IMR-90 (cell line): ENCODE data around the gene MIA2. TPM values are rescaled to one million over a fixed set of nuclear protein-coding genes. Genes with fewer than 3 reads are reported as not detected.

Experiments used
- ATAC-seq: fragments of 200-7000 bp; cut with Tn5 transposase; 2 replicates; pipeline ENCODE4 v1.9.1; 2020; ENCODE audit warnings: low read depth, mild to moderate bottlenecking, moderate library complexity
- BruUV-seq: library from RNA; stranded (reverse); fragments of 400-500 nt; replicated peaks from 2 replicates; lab custom pipeline; 2021; lab: Mats Ljungman, UMichigan
- CTCF ChIA-PET: fragments of 300-600 bp; formaldehyde crosslinking; extraction: SDS; loops from one replicate; lab custom pipeline; 2021; ENCODE audit warnings: antibody characterized with exemption; lab: Yijun Ruan, JAX
- POLR2A ChIA-PET: fragments of 300-600 bp; sonication (Branson Sonifier 250); formaldehyde crosslinking; loops from one replicate; lab custom pipeline; 2022; ENCODE audit warnings: antibody characterized with exemption; ENCODE audit not compliant: unreplicated experiment; lab: Charles Lee
- DNase-seq: peaks from one replicate; pipeline ENCODE4 v3.0.0; 2013
- H2AFZ ChIP-seq: replicated peaks from 2 replicates; pipeline ENCODE3; 2013; ENCODE audit warnings: low read length, mild to moderate bottlenecking; ENCODE audit not compliant: poor library complexity
- H2AK5ac ChIP-seq: 2 replicates; pipeline ENCODE4 v1.6.1; 2013; ENCODE audit warnings: low read depth, low read length, inconsistent platforms
- H2AK9ac ChIP-seq: replicated peaks from 2 replicates; pipeline ENCODE3; 2013; ENCODE audit warnings: mild to moderate bottlenecking, low read depth, low read length, moderate library complexity; ENCODE audit not compliant: poor library complexity
- H2BK120ac ChIP-seq: 2 replicates; pipeline ENCODE4 v1.6.1; 2013; ENCODE audit warnings: low read depth, low read length, inconsistent platforms
- H2BK15ac ChIP-seq: 3 replicates; pipeline ENCODE4 v1.6.1; 2013; ENCODE audit warnings: low read depth, low read length, inconsistent platforms
- H2BK20ac ChIP-seq: 2 replicates; pipeline ENCODE4 v1.6.1; 2013; ENCODE audit warnings: low read depth, mild to moderate bottlenecking, inconsistent platforms, low read length, moderate library complexity
- H2BK5ac ChIP-seq: 2 replicates; pipeline ENCODE4 v1.6.1; 2013; ENCODE audit warnings: mild to moderate bottlenecking, low read depth, low read length, inconsistent platforms; ENCODE audit not compliant: poor library complexity, severe bottlenecking
- H3K14ac ChIP-seq: replicated peaks from 2 replicates; pipeline ENCODE4 v1.6.1; 2013; ENCODE audit warnings: low read depth, low read length, inconsistent platforms
- H3K18ac ChIP-seq: 2 replicates; pipeline ENCODE4 v1.6.1; 2013; ENCODE audit warnings: low read depth, low read length, control low read depth
- H3K23ac ChIP-seq: 2 replicates; pipeline ENCODE4 v1.6.1; 2013; ENCODE audit warnings: low read depth, low read length, inconsistent platforms
- H3K27ac ChIP-seq: 2 replicates; pipeline ENCODE4 v1.5.1; 2013; ENCODE audit warnings: mild to moderate bottlenecking, control low read depth, low read length; ENCODE audit not compliant: insufficient read depth
- H3K27me3 ChIP-seq: 2 replicates; pipeline ENCODE4 v1.6.1; 2013; ENCODE audit warnings: low read length; ENCODE audit not compliant: control insufficient read depth, insufficient read depth
- H3K36me3 ChIP-seq: 2 replicates; pipeline ENCODE4 v1.6.1; 2013; ENCODE audit warnings: low read length, mixed read lengths; ENCODE audit not compliant: control insufficient read depth, insufficient read depth
- H3K4ac ChIP-seq: 2 replicates; pipeline ENCODE4 v1.6.1; 2013; ENCODE audit warnings: low read depth, low read length, inconsistent platforms
- H3K4me1 ChIP-seq: 2 replicates; pipeline ENCODE4 v1.6.1; 2013; ENCODE audit warnings: low read length, mixed read lengths; ENCODE audit not compliant: control insufficient read depth, insufficient read depth
- H3K4me2 ChIP-seq: 2 replicates; pipeline ENCODE4 v1.6.1; 2013; ENCODE audit warnings: low read depth, mild to moderate bottlenecking, control low read depth, low read length, moderate library complexity
- H3K4me3 ChIP-seq: 2 replicates; pipeline ENCODE4 v1.5.1; 2013; ENCODE audit warnings: low read depth, mild to moderate bottlenecking, control low read depth, low read length, moderate library complexity; ENCODE audit not compliant: insufficient read depth
- H3K56ac ChIP-seq: 2 replicates; pipeline ENCODE4 v1.6.1; 2013; ENCODE audit warnings: low read length, inconsistent platforms; ENCODE audit not compliant: insufficient read depth; ENCODE audit errors: extremely low read depth
- H3K79me1 ChIP-seq, 2 experiments: 2 replicates each; pipeline ENCODE4 v1.6.1; 2013; ENCODE audit warnings: low read length in 2 of 2, inconsistent platforms in 1 of 2, low read depth in 1 of 2
- H3K9ac ChIP-seq: 2 replicates; pipeline ENCODE4 v1.6.1; 2013; ENCODE audit warnings: low read depth, low read length, control low read depth
- H3K9me1 ChIP-seq: 2 replicates; pipeline ENCODE4 v1.6.1; 2013; ENCODE audit warnings: low read length, inconsistent platforms; ENCODE audit not compliant: insufficient read depth
- H3K9me3 ChIP-seq: 2 replicates; pipeline ENCODE4 v1.6.1; 2013; ENCODE audit warnings: low read length; ENCODE audit not compliant: control insufficient read depth, insufficient read depth
- H4K20me1 ChIP-seq: 2 replicates; pipeline ENCODE4 v1.6.1; 2013; ENCODE audit warnings: low read length, inconsistent platforms; ENCODE audit not compliant: insufficient read depth
- H4K5ac ChIP-seq: 2 replicates; pipeline ENCODE4 v1.6.1; 2013; ENCODE audit warnings: mild to moderate bottlenecking, low read depth, low read length, control low read depth
- H4K8ac ChIP-seq, 2 experiments: 2 replicates each; pipeline ENCODE4 v1.6.1; 2013; ENCODE audit warnings: low read depth in 2 of 2, low read length in 2 of 2, control low read depth in 1 of 2, inconsistent platforms in 1 of 2
- H4K91ac ChIP-seq: 2 replicates; pipeline ENCODE4 v1.6.1; 2013; ENCODE audit warnings: low read depth, low read length, inconsistent platforms; ENCODE audit not compliant: insufficient read depth
- BHLHE40 ChIP-seq: fragments of 150-350 bp; IDR thresholded peaks from 2 replicates; pipeline ENCODE4 v1.6.1; 2016; ENCODE audit warnings: mild to moderate bottlenecking, low read depth, low read length
- CEBPB ChIP-seq: IDR thresholded peaks from 2 replicates; pipeline ENCODE4 v1.6.1; 2012; ENCODE audit warnings: low read depth, low read length, improper control_type of control experiment
- CHD1 ChIP-seq: IDR thresholded peaks from 2 replicates; pipeline ENCODE4 v1.6.1; 2012; ENCODE audit warnings: low read depth, low read length, improper control_type of control experiment
- CTCF ChIP-seq: conservative IDR thresholded peaks from 2 replicates; pipeline ENCODE4 v1.5.1; 2012; ENCODE audit warnings: mild to moderate bottlenecking, low read depth, low read length, improper control_type of control experiment
- ELK1 ChIP-seq: fragments of 150-350 bp; IDR thresholded peaks from 2 replicates; pipeline ENCODE4 v1.6.1; 2016; ENCODE audit warnings: low read depth, mild to moderate bottlenecking, low read length, moderate library complexity, borderline replicate concordance
- FOS ChIP-seq: fragments of 150-350 bp; IDR thresholded peaks from 2 replicates; pipeline ENCODE4 v1.6.1; 2016; ENCODE audit warnings: low read depth, low read length
- MAFK ChIP-seq: IDR thresholded peaks from 2 replicates; pipeline ENCODE4 v1.6.1; 2012; ENCODE audit warnings: low read depth, low read length, improper control_type of control experiment
- MAZ ChIP-seq: IDR thresholded peaks from 2 replicates; pipeline ENCODE4 v1.6.1; 2012; ENCODE audit warnings: low read depth, mild to moderate bottlenecking, low read length, improper control_type of control experiment, moderate library complexity, borderline replicate concordance
- MXI1 ChIP-seq: IDR thresholded peaks from 2 replicates; pipeline ENCODE4 v1.6.1; 2012; ENCODE audit warnings: low read depth, mild to moderate bottlenecking, low read length, moderate library complexity, borderline replicate concordance
- NFE2L2 ChIP-seq: fragments of 150-350 bp; IDR thresholded peaks from 2 replicates; pipeline ENCODE4 v1.6.1; 2016; ENCODE audit warnings: low read depth, mild to moderate bottlenecking, low read length
- POLR2A ChIP-seq: IDR thresholded peaks from 2 replicates; pipeline ENCODE4 v1.6.1; 2012; ENCODE audit warnings: mild to moderate bottlenecking, low read depth, low read length
- RAD21 ChIP-seq: IDR thresholded peaks from 2 replicates; pipeline ENCODE4 v1.6.1; 2012; ENCODE audit warnings: low read length, improper control_type of control experiment
- RCOR1 ChIP-seq: IDR thresholded peaks from 2 replicates; pipeline ENCODE4 v1.6.1; 2012; ENCODE audit warnings: mild to moderate bottlenecking, low read length, improper control_type of control experiment; ENCODE audit not compliant: insufficient replicate concordance
- RFX5 ChIP-seq: IDR thresholded peaks from 2 replicates; pipeline ENCODE4 v1.8.0; 2012; ENCODE audit warnings: low read depth, mild to moderate bottlenecking, low read length, moderate library complexity
- SMC3 ChIP-seq: fragments of 150-350 bp; IDR thresholded peaks from 2 replicates; pipeline ENCODE4 v1.6.1; 2016; ENCODE audit warnings: low read depth, mild to moderate bottlenecking, antibody characterized with exemption, low read length, moderate library complexity
- USF2 ChIP-seq: fragments of 150-350 bp; IDR thresholded peaks from 2 replicates; pipeline ENCODE4 v1.6.1; 2017; ENCODE audit warnings: mild to moderate bottlenecking, antibody characterized with exemption, low read length, low read depth
- WGBS, 2 experiments: methylation state at CpG; one replicate each; pipeline versions ENCODE4 v1.1.5 to v1.1.7; 2013; ENCODE audit warnings: missing lambda C conversion rate in 2 of 2; ENCODE audit not compliant: insufficient read length in 1 of 2; ENCODE audit errors: extremely low coverage in 2 of 2; 5-methylcytosine and 5-hydroxymethylcytosine counted together
- dilution Hi-C: fragments of 300-500 bp; cut with HindIII; formaldehyde crosslinking; loops from one replicate; pipeline ENCODE4 v1.14.3; 2018; ENCODE audit warnings: low sequenced_read_pairs; ENCODE audit not compliant: unreplicated experiment
- in situ Hi-C: fragments of 300-500 bp; cut with MboI; formaldehyde crosslinking; loops from 3 replicates; pipeline ENCODE4 v1.14.3; 2019; ENCODE audit warnings: low sequenced_read_pairs, inconsistent platforms, mixed read lengths
- intact Hi-C: fragments of 100-400 bp; cut with micrococcal nuclease; formaldehyde crosslinking; loops from 2 replicates; pipeline ENCODE4 v1.10.0; 2022
- polyA plus RNA-seq, 3 experiments: library from polyadenylated mRNA; depleted of rRNA; stranded (reverse); fragments of >200 nt; gene quantifications; 2 replicates each; pipeline ENCODE4 v1.2.3, GENCODE V29; 2012; ENCODE audit warnings: low replicate concordance in 1 of 3
- total RNA-seq: library from RNA; depleted of rRNA; stranded (reverse); fragments of >200 nt; gene quantifications from 2 replicates; pipeline ENCODE4 v1.2.3, GENCODE V29; 2012

Gene MIA2
- total and polyA plus RNA-seq, 2 of the 4 experiments (the other 2 are of a cell fraction): 3.9 to 6.8 TPM

GRCh38 chr14:39247256-39247655 is 13.5 kb downstream of the MIA2 start:
- H3K18ac ChIP-seq: no peak overlapping the region; the same call in 1 of the 2 replicates
- H3K27me3 ChIP-seq: no peaks in the 10 kb centered on the region; the same call in 1 of the 2 replicates
- no peak overlapping the region for H2BK5ac ChIP-seq
- H2BK20ac ChIP-seq: no peak overlapping the region
- BruUV-seq: no TSS peak
- H2BK15ac ChIP-seq: no peak overlapping the region
- dilution Hi-C loops (no loop called here), intact Hi-C loops (loop anchor here (2.0 kb wide), 1 partner anchor 14 kb away; the partner anchor contains the start of gene MIA2), in situ Hi-C loops (no loop called here)
- H4K8ac ChIP-seq: 0 out of 4 replicates have a peak overlapping the region, but pooled peaks of 1 of the 2 experiments have one; percentile 41
- H3K4me3 ChIP-seq: no peak overlapping the region
- TF ChIP-seq NFE2L2 (no peak), RCOR1 (no peak), POLR2A (no peak), USF2 (no peak), ELK1 (no peak), CEBPB (no peak), FOS (no peak), BHLHE40 (no peak), RAD21 (no peak), RFX5 (no peak), MXI1 (no peak), CTCF (no peak), MAFK (no peak), SMC3 (no peak), CHD1 (no peak), MAZ (no peak)
- H4K5ac ChIP-seq: no peak overlapping the region
- WGBS, 2 experiments: no CpG with 5 or more reads among the region's 1 CpG
- peak; percentile 96 for ATAC-seq
- ChIA-PET CTCF (interaction anchor here (0.7 kb wide), 1 partner anchor 9 kb away, joined by 3 read pairs; no protein-coding TSS in a partner anchor), POLR2A (interaction anchor here (1.0 kb wide), 1 partner anchor 18 kb away, joined by 3 read pairs; no protein-coding TSS in a partner anchor)
- H3K27ac ChIP-seq: no peak overlapping the region
- H2AK5ac ChIP-seq: no peak overlapping the region
- H3K23ac ChIP-seq: no peak overlapping the region
- no peak overlapping the region for H4K91ac ChIP-seq
- no peaks in the 10 kb centered on the region; the same call in 1 of the 2 replicates for H3K9me1 ChIP-seq
- no peak overlapping the region for H3K9ac ChIP-seq
- no peak overlapping the region for H3K14ac ChIP-seq
- H2AK9ac ChIP-seq: no peak overlapping the region
- H2BK120ac ChIP-seq: no peak overlapping the region
- peaks cover 1% of the 10 kb centered on the region; the same call in 1 of the 2 replicates for H3K9me3 ChIP-seq
- H2AFZ ChIP-seq: no peak overlapping the region
- no peaks in the 10 kb centered on the region for H3K36me3 ChIP-seq
- no peaks in the 10 kb centered on the region for H4K20me1 ChIP-seq
- peak; percentile 93 for DNase-seq
- H3K4me1 ChIP-seq: no peaks in the 10 kb centered on the region; the same call in 1 of the 2 replicates
- H3K56ac ChIP-seq: no peak overlapping the region
- H3K4me2 ChIP-seq: peak overlapping the region; percentile 78; the same call in 1 of the 2 replicates
- H3K79me1 ChIP-seq: no peaks in the 10 kb centered on the region
- no peak overlapping the region for H3K4ac ChIP-seq
